Epithelial cell of esophagus (primary cell): Measurements from ENCODE around the gene ZNF428.
"Not testable (repeated sequence)": the region's sequence is repeated elsewhere in the genome, so short reads cannot be mapped to it uniquely, and the experiment has no call there.

ENCODE experiments used
- DNase-seq: peaks from one replicate; pipeline ENCODE4 v3.0.0; 2010; ENCODE audit warnings: low read depth
- H3K4me3 ChIP-seq: 2 replicates; pipeline ENCODE4 v1.5.1; 2011; ENCODE audit warnings: mild to moderate bottlenecking, low read length, control low read depth
- TF ChIP-seq, protein P1 (sequence below): IDR thresholded peaks from 2 replicates; pipeline ENCODE4 v1.5.1; 2011; ENCODE audit warnings: low read depth, mild to moderate bottlenecking, low read length, control low read depth, inconsistent platforms; ENCODE audit not compliant: insufficient read depth; ENCODE audit errors: missing control alignments

ZNF428 gene

DNA sequence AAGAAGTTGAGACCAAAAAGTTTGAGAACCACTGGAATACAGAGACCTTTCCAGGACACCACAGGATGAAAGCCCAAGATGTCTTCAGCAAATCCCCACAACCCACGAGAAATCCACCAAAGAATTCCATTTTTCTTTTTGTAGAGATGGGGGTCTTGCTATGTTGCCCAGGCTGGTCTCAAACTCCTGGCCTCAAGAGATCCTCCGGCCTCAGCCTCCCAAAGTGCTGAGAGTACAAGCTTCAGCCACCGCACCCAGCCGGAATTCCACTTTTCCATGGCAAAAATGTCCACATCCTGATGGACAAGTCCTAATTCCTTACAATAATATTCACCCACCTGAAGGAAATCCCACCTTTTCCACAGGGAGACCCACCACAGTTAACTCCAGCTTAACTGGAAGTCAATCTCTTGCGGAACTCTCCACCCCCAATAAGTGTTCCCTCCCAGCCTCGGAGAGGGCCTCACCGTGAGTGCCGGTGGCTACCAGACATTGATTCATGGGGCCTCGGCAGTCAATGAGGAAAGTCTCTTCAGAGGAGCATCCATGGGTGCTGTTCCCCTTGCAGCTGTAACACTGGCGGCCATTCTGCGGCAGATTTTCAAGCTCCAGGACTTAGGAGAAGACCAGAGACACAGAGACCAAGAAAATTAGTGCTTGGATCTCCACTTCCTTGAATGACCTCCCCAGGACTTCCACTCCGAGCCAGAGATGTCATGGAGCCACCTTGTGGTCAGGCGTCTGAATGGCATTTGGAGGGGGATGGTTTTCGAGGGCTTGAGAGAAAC lies 32.5 kb upstream of the ZNF428 start:
- peak; percentile 72 for DNase-seq
- TF ChIP-seq, protein P1, sequence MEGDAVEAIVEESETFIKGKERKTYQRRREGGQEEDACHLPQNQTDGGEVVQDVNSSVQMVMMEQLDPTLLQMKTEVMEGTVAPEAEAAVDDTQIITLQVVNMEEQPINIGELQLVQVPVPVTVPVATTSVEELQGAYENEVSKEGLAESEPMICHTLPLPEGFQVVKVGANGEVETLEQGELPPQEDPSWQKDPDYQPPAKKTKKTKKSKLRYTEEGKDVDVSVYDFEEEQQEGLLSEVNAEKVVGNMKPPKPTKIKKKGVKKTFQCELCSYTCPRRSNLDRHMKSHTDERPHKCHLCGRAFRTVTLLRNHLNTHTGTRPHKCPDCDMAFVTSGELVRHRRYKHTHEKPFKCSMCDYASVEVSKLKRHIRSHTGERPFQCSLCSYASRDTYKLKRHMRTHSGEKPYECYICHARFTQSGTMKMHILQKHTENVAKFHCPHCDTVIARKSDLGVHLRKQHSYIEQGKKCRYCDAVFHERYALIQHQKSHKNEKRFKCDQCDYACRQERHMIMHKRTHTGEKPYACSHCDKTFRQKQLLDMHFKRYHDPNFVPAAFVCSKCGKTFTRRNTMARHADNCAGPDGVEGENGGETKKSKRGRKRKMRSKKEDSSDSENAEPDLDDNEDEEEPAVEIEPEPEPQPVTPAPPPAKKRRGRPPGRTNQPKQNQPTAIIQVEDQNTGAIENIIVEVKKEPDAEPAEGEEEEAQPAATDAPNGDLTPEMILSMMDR, result peak; percentile 90
- H3K4me3 ChIP-seq, result no peak overlapping the region

GRCh38 chr19:43650276-43650675 lies 30.8 kb upstream of the ZNF428 start:
- not testable (repeated sequence) for H3K4me3 ChIP-seq, DNase-seq

GRCh38 chr19:43649514-43649913 lies 30.1 kb upstream of the ZNF428 start:
- TF ChIP-seq, protein P1, result no peak
- DNase-seq, result no peak
- H3K4me3 ChIP-seq, result no peak overlapping the region

DNA sequence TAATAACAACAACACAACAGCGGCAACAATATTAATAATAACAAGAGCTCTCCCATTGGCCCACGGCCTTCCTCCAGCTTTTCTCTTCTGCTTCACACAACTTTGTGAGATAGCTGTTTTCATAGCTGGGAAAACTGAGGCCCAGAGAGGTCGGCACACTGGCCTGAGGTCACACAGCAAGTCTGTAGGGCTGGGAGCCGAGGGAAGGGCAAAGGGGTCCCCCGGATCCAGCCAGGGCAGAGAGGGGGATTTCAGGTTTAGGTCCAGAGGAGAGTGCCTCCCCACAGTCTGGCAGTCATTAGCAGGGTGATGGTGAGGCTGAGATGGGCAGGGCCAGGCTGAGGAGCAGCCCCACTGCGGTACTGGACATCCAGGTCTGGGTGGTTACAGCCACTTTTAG lies 29.2 kb upstream of the ZNF428 start:
- TF ChIP-seq, protein P1, result no peak
- DNase-seq, result no peak
- H3K4me3 ChIP-seq, result no peak overlapping the region

- TF ChIP-seq, protein P1, result no peak
- no peak for DNase-seq
- no peak overlapping the region for H3K4me3 ChIP-seq
These were observed 24.8 kb upstream of the ZNF428 start for GRCh38 chr19:43644181-43644580.

- H3K4me3 ChIP-seq, result no peak overlapping the region
- no peak for DNase-seq
- TF ChIP-seq, protein P1, result no peak
These were observed 23.9 kb upstream of the ZNF428 start for GRCh38 chr19:43643326-43643725.

DNA sequence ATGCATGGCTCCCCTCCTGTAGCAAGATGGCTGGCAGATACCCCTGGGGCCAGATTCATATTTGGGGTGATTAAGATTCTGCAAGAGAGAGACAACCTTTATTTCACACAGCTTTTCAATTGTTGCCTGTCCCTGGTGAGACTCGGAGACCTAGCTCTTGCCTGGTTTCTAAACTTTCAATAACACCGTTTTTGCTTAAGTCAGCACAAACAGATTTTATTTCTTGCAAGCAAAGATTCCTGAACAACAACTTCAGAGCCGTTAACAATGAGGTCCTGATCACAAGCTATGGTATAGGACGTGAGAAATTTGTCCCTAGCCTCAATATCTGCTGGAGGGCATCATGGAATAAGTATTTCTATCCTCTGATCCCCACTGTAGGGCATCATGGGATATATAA lies 23.1 kb upstream of the ZNF428 start:
- DNase-seq, result no peak
- H3K4me3 ChIP-seq, result no peak overlapping the region
- TF ChIP-seq, protein P1, result no peak
